Naive thymus-derived CD8-positive, alpha-beta T cell (primary cell): ENCODE results near the gene SMIM41. TPM values are rescaled to one million over a fixed set of nuclear protein-coding genes. Genes with fewer than 3 reads are reported as not detected.

Experiments used
- ATAC-seq, 2 donors: fragments of 150-1000 bp; cut with Tn5 transposase in 1 of 2; sonication (Bioruptor Pico), chemical (Tn5 transposase) in 1 of 2; 1 replicate in 1 of 2; 2 replicates in 1 of 2; pipeline ENCODE4 v1.10.0; 2021; ENCODE audit warnings: mild to moderate bottlenecking in 2 of 2, moderate library complexity in 2 of 2
- POLR2A ChIA-PET: fragments of 350-600 bp; sonication (Branson Sonifier 250); formaldehyde crosslinking; loops from one replicate; lab custom pipeline; 2021; ENCODE audit warnings: antibody characterized with exemption; lab: Charles Lee
- DNase-seq, 10 donors: peaks; one replicate each; pipeline versions ENCODE4 v3.0.0 to v3.0.0-alpha.2; 2020 to 2022
- H3K27ac Mint-ChIP-seq, 10 donors: one replicate each; pipeline ENCODE4 v1.8.0; 2020 to 2022; ENCODE audit warnings: mild to moderate bottlenecking in 10 of 10, mixed read lengths in 10 of 10, moderate library complexity in 4 of 10, inconsistent platforms in 1 of 10
- H3K27me3 Mint-ChIP-seq, 5 donors: one replicate each; pipeline ENCODE4 v1.8.0; 2021 to 2022; ENCODE audit warnings: mixed read lengths in 5 of 5
- H3K36me3 Mint-ChIP-seq, 3 donors: one replicate each; pipeline ENCODE4 v1.8.0; 2020 to 2022; ENCODE audit warnings: mixed read lengths in 3 of 3, mild to moderate bottlenecking in 2 of 3, inconsistent platforms in 1 of 3
- H3K4me1 Mint-ChIP-seq, 4 donors: one replicate each; pipeline ENCODE4 v1.8.0; 2021 to 2022; ENCODE audit warnings: mixed read lengths in 4 of 4
- H3K4me3 Mint-ChIP-seq, 10 donors: one replicate each; pipeline ENCODE4 v1.8.0; 2020 to 2022; ENCODE audit warnings: mild to moderate bottlenecking in 10 of 10, mixed read lengths in 10 of 10, moderate library complexity in 6 of 10, inconsistent platforms in 1 of 10
- H3K9me3 Mint-ChIP-seq, 9 donors: one replicate each; pipeline ENCODE4 v1.8.0; 2020 to 2022; ENCODE audit warnings: mixed read lengths in 9 of 9, mild to moderate bottlenecking in 3 of 9, inconsistent platforms in 1 of 9, moderate library complexity in 1 of 9
- polyA plus RNA-seq, 3 donors: library from polyadenylated mRNA; unstranded; fragments of 300-500 nt; fragmentation: Illumina TruSeq; gene quantifications; one replicate each; pipeline ENCODE4 v1.2.3, GENCODE V29; 2021
- total RNA-seq, 8 experiments: library from RNA in 2 of 8; stranded (reverse) in 2 of 8; gene quantifications; one replicate each; pipeline ENCODE4 v1.2.3 and lab custom pipeline; 2021 to 2026

Gene SMIM41
- total and polyA plus RNA-seq, 5 experiments from 2014 or later = not detected

DNA sequence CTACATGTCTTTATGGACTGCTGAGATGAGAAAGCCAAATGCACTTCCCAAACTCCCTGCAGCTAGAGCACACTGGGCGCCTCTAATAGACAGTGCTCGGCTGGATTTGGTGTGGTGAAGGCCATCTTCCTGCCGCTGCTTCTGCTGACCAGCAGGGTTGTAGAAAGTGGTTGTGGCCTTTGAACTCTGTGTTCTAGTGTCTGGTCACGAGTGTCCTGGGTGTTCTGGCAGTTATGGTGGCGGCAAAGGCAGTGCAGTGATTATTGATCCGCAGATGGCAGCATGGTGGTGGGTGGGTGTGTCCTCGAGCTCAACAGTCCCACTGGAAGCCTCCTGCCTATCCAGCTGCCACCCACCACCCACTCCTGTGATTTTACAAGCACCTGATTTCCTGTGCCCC is 43.4 kb downstream of the SMIM41 start:
- no peak for ATAC-seq
- H3K36me3 Mint-ChIP-seq = no peaks in the 10 kb centered on the region
- H3K27me3 Mint-ChIP-seq = peaks cover 11 to 62% (median 33%) of the 10 kb centered on the region in 5 donors
- no peak for DNase-seq
- peaks cover 0 to 32% (median 15%) of the 10 kb centered on the region in 4 donors for H3K4me1 Mint-ChIP-seq
- POLR2A ChIA-PET = no interaction called here
- no peak overlapping the region for H3K4me3 Mint-ChIP-seq
- H3K9me3 Mint-ChIP-seq = peaks cover 0 to under 1% (median 0%) of the 10 kb centered on the region in 9 donors
- no peak overlapping the region for H3K27ac Mint-ChIP-seq

DNA sequence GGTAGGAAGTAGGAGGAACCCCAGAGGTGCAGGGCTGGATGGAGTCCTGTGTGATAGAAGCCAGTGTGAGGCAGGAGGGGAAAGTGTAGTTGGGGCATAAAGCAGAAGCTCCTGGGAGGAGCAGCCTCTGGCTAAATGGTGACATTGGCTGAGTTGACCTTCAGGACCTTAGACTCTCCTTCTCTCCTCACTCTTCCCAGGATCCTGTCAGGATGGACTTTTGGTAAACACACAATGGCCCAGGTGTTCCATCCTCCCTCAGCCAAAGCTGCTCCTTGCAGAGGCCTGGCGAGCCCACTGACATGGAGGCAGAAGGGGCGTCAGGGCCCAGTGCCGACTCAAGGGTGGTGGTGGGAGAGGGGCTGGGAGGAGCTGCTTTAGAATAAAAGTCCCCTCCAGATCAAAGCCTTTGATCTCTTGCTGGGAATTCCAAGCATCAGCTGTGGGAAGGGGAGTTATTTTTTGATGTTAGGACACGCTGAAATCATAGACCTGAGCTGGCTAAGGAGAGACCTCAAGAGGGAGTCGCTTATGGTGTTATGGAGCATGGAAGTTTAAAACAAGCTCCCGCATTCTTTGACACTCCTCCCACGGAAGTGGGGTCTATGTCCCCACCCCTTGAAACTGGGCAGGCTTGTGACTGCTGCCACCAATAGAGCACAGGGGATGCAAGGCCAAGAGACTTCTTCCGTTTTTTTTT is 44.1 kb downstream of the SMIM41 start:
- peaks cover 0 to 2% (median 0%) of the 10 kb centered on the region in 9 donors for H3K9me3 Mint-ChIP-seq
- peaks cover 11 to 62% (median 36%) of the 10 kb centered on the region in 5 donors for H3K27me3 Mint-ChIP-seq
- POLR2A ChIA-PET = no interaction called here
- H3K4me1 Mint-ChIP-seq = peaks cover 0 to 25% (median 15%) of the 10 kb centered on the region in 4 donors
- H3K36me3 Mint-ChIP-seq = no peaks in the 10 kb centered on the region
- no peak overlapping the region for H3K4me3 Mint-ChIP-seq
- no peak overlapping the region for H3K27ac Mint-ChIP-seq
- no peak for ATAC-seq
- no peak for DNase-seq

DNA sequence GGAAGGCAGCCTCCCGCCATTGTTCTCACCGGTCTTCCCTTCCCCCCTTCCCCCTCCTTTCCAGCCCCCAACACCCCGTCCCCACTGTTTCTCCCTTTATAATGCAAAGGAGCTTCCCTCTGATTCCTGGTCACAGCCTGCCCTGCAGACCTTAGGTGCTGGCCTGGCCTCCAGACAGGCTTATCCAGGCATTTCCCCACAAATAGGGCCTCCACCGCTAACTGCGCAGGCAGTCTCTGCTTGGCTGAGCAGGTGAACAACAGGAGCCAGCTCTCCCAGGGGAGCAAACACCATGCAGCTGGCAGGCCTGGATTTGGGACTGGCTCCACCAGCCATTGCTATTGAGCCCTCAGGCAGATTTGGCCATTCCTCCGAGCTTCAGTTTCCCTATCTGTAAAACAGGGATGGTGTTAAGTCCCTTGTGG is 46.0 kb downstream of the SMIM41 start:
- POLR2A ChIA-PET = no interaction called here
- peaks cover 0 to 10% (median 8%) of the 10 kb centered on the region in 4 donors for H3K4me1 Mint-ChIP-seq
- no peak overlapping the region for H3K27ac Mint-ChIP-seq
- H3K4me3 Mint-ChIP-seq = no peak overlapping the region
- H3K9me3 Mint-ChIP-seq = peaks cover 0 to 2% (median 0%) of the 10 kb centered on the region in 9 donors
- no peaks in the 10 kb centered on the region for H3K36me3 Mint-ChIP-seq
- DNase-seq = no peak
- no peak for ATAC-seq
- H3K27me3 Mint-ChIP-seq = peaks cover 11 to 51% (median 36%) of the 10 kb centered on the region in 5 donors

DNA sequence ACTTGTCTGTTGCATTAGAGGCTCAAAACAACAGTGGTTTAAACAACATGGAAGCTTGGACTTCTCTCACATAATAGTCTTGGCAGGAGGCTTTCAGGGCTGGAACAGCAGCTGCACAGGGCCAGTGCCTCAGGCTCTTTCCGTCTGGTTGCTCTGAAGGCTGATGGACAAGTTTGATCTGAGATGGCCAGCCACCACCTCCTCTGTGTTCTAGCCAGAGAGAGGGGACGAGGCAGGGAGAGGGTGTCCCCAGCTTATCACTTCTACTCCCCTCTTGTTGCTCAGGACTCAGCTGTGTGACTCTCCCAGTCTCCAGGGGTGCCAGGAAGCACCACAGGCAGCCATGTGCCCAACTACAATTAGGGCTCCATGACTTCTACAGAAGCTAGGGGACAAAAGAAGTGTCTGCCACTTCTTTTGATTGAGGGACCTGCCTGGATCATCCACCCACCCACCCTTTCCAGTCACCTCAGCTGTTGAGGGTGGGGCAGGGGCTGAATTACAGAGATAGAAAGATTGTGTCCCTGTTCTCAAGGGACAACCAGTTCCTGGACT is 46.6 kb downstream of the SMIM41 start:
- POLR2A ChIA-PET = no interaction called here
- DNase-seq = no peak
- ATAC-seq = no peak

DNA sequence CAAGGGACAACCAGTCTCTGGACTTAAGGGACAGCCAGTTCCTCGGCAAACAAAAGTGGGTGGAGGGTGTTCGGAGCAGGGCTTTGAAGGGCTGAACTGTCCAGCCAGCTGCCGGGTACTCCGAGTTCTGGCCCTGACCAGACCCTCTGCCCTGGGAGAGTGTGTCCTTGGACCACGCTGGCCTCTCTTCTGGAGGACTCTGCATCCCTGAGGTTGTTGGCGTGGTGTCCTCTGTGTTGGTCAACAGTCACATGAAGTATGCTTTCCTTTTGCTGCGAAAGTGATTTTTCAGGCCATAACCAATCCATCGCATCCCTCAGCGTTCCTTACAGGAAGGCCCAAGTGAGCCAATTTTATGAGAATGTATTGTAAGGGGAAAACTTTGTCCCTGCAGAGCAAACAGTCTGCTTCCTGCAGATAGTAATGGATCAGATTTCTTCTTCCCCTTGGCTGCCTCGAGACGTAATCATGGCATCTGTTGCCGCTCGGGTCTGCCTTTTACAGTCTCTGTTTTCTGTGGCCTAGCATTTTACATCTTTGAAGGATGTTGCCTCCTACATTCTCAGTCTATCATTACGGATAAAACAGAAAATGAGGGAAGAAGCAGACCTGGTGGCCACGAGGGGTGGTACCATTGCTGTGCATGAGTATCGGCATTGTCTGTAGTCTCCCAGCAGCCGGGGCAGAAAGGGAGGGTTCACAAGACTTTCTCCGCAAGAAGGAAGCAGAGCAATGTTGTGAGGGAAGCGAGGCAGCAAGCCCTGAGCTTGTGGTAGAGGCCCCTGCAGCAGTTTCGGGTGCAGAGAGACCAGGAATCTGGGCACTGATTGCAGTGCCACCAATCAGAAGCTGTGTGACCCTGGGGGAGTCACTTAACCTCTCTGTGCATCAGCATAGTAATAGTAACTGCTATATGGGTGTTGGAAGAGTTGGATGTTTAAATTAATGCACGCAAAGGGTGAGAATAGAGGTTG is 47.4 kb downstream of the SMIM41 start:
- Mint-ChIP-seq H3K4me3 (no peak overlapping the region), H3K36me3 (no peaks in the 10 kb centered on the region), H3K27ac (peak overlapping the region in 1 of 10 donors; percentile 19), H3K27me3 (peaks cover 6 to 39% (median 36%) of the 10 kb centered on the region in 5 donors), H3K4me1 (peaks cover 0 to 4% (median 3%) of the 10 kb centered on the region in 4 donors), H3K9me3 (peaks cover 0 to 2% (median 0%) of the 10 kb centered on the region in 9 donors)
- POLR2A ChIA-PET = no interaction called here
- DNase-seq = no peak
- no peak for ATAC-seq

More for the DNA sequence above, 46.6 kb downstream of the SMIM41 start:
- Mint-ChIP-seq H3K4me1 (peaks cover 0 to 8% (median 6%) of the 10 kb centered on the region in 4 donors), H3K4me3 (no peak overlapping the region), H3K9me3 (peaks cover 0 to 2% (median 0%) of the 10 kb centered on the region in 9 donors), H3K27ac (peak overlapping the region in 1 of 10 donors; percentile 19), H3K36me3 (no peaks in the 10 kb centered on the region), H3K27me3 (peaks cover 10 to 46% (median 36%) of the 10 kb centered on the region in 5 donors)

DNA sequence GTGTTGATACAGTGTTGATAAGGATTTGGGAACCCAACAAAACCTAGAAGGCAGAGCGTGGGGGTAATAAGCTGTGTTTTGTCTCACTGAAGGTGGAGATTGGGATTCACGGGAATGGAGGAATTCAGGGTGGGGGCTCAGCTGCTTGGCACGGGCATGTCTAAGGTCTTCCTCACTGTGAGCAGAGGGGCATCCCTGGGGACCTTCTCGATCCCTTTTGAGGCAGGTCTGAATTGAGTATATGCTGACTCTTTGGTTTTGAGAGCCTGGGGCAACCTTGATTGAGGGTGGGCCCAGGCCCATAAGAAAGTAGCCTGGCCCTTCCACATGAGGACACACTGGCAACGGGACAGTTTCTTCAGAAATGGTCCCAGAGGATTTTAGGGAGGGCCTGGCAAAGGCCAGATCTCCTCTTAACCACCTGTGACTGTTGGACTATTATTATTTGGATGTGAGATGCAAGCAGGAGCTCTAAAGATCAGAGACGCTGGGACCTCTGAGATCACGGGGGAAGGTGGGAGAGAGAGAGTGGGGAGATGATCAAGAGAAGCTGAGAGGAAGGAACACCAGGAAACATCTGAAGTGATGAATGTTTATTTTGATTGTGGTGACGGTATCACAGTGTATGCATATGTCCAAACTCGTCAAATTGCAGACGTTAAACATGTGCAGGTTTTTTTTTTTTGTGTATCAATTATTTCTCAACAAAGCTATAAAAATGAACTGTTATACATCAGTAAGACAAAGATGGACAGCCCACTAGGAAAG is 48.4 kb downstream of the SMIM41 start:
- DNase-seq = no peak

DNA sequence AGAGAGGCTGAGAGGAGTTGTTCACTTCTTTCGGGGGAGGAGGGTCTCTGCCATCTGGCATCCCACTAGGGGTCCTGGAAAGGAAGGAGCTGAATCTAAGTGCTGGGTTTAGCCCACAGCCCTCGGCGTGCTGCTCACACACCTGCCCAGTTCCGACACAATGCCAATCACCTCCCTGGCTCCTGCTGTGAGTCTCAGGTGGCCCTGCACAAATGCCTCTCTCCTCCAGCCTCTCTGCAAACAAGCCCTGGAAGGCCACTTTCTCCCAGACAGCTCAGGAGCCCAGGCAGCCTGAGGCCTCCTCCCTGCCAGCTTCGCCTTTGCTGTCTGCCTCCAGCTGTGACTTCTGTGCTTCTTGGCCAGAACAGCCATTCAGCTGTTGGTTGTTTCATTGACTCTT is 51.2 kb downstream of the SMIM41 start:
- H3K27ac Mint-ChIP-seq = no peak overlapping the region
- H3K4me3 Mint-ChIP-seq = no peak overlapping the region
- peaks cover 3 to 23% (median 13%) of the 10 kb centered on the region in 5 donors for H3K27me3 Mint-ChIP-seq
- ATAC-seq (no peak), DNase-seq (no peak)
- POLR2A ChIA-PET = no interaction called here
- H3K36me3 Mint-ChIP-seq = no peaks in the 10 kb centered on the region
- peaks cover 0 to 4% (median 1%) of the 10 kb centered on the region in 4 donors for H3K4me1 Mint-ChIP-seq
- H3K9me3 Mint-ChIP-seq = peaks cover 0 to 2% (median 0%) of the 10 kb centered on the region in 9 donors

More for the DNA sequence above, 48.4 kb downstream of the SMIM41 start:
- no peak for ATAC-seq
- POLR2A ChIA-PET = interaction anchor here (0.9 kb wide), 1 partner anchor 135 kb away, joined by 3 read pairs; no protein-coding TSS in a partner anchor
- Mint-ChIP-seq H3K4me1 (peaks cover 0 to 4% (median 1%) of the 10 kb centered on the region in 4 donors), H3K27ac (no peak overlapping the region), H3K4me3 (no peak overlapping the region), H3K27me3 (peaks cover 4 to 31% (median 27%) of the 10 kb centered on the region in 5 donors), H3K36me3 (no peaks in the 10 kb centered on the region), H3K9me3 (peaks cover 0 to 2% (median 0%) of the 10 kb centered on the region in 9 donors)

DNA sequence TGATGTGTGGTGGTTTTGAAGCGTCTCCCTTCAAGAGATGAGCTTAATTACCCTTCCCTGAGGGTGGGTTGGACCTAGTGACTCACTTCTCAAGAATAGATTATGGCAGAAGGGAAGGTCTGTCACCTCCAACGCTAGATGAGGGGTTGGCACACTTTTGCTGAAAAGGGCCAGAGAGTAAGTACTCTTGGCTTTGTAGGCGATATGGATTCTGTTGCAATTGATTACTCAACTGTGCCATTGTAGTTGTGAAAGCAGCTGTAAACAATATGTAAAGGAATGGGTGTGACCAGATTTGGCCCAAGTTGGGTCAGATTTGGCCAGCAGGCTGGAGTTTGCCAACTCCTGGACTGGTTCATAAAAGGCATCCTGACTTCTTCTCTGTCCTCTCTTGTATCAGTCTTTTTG is 53.3 kb downstream of the SMIM41 start:
- POLR2A ChIA-PET = no interaction called here
- no peak for ATAC-seq

DNA sequence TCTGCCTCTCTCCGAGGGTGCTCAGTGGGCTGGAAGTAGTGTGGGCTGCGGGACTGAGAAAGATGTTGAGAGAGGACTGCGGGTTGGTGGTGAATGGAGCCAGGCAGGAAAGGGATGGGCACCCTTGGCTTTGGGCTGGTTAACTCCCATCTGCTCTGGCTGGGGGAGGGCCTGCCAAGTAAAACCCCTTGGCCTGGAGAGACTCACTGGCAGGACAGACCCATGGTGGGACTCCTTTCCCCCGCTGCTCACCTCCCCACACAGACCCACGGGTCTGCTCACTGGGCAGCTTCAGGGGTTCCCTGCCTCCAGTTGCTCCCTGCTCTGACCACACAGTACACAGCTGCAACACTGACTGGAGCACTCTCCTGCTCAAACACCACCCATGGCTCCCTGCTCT is 58.2 kb downstream of the SMIM41 start:
- peaks cover 4 to 13% (median 8%) of the 10 kb centered on the region in 5 donors for H3K27me3 Mint-ChIP-seq
- no peak overlapping the region for H3K4me3 Mint-ChIP-seq
- peaks cover 0 to 2% (median 0%) of the 10 kb centered on the region in 4 donors for H3K4me1 Mint-ChIP-seq
- no peaks in the 10 kb centered on the region for H3K9me3 Mint-ChIP-seq
- H3K36me3 Mint-ChIP-seq = no peaks in the 10 kb centered on the region
- no peak for DNase-seq
- POLR2A ChIA-PET = no interaction called here
- no peak overlapping the region for H3K27ac Mint-ChIP-seq
- ATAC-seq = no peak

More for the DNA sequence above, 53.3 kb downstream of the SMIM41 start:
- Mint-ChIP-seq H3K27me3 (peaks cover 0 to 11% (median 4%) of the 10 kb centered on the region in 5 donors), H3K36me3 (no peaks in the 10 kb centered on the region), H3K9me3 (peaks cover 0 to 2% (median 0%) of the 10 kb centered on the region in 9 donors), H3K27ac (no peak overlapping the region), H3K4me1 (peaks cover 0 to 2% (median 0%) of the 10 kb centered on the region in 4 donors), H3K4me3 (no peak overlapping the region)
- DNase-seq = no peak

DNA sequence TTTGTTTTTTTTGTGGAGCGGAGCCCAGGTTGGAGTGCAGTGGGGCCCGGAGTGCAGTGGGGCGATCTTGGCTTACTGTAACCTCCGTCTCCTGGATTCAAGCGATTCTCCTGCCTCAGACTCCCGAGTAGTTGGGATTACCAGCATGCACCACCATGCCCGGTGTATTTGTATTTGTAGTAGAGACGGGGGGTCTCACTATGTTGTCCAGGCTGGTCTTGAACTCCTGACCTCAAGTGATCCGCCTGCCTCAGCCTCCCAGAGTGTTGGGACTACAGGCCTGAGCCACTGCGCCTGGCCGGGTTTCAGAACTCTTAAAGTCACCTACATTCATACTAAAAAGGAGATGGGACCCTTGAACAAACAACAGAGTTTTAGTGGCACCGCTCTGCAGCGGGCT is 59.6 kb downstream of the SMIM41 start:
- H3K4me3 Mint-ChIP-seq = no peak overlapping the region

DNA sequence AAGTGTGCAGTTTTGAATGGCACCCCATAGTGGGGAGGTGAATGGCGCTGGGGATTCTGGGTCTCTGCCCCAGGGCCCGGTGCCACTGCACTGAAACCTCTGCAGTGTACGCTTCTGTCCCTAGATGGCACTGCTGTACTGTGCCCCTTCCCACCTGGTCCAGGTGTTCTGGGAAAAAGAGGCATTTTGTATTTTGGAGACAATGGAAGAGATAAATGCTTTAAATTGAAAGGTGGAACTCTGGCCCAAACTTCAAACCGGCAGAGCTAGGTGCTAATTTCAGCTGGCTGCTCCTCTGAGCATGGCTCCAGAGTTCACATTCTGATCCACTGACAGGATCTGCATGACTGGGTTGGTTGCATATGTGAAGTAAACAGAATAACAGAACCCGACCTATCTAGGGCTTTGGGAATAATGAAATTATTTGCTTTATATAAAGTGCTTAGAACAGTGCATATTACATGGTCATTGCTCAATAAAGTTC is 60.1 kb downstream of the SMIM41 start:
- H3K36me3 Mint-ChIP-seq = no peaks in the 10 kb centered on the region
- peak; percentile 80 to 92 for ATAC-seq
- H3K27ac Mint-ChIP-seq = peak overlapping the region in 1 of 10 donors; percentile 8
- no peaks in the 10 kb centered on the region for H3K9me3 Mint-ChIP-seq
- peaks cover 4 to 13% (median 8%) of the 10 kb centered on the region in 5 donors for H3K27me3 Mint-ChIP-seq
- DNase-seq = peak in 3 of 10 donors; percentile 20 to 38 (median 31)
- H3K4me1 Mint-ChIP-seq = peaks cover 0 to 2% (median 0%) of the 10 kb centered on the region in 4 donors
- POLR2A ChIA-PET = no interaction called here
- no peak overlapping the region for H3K4me3 Mint-ChIP-seq

More for the DNA sequence above, 59.6 kb downstream of the SMIM41 start:
- Mint-ChIP-seq H3K9me3 (no peaks in the 10 kb centered on the region), H3K36me3 (no peaks in the 10 kb centered on the region), H3K27ac (peak overlapping the region in 1 of 10 donors; percentile 41), H3K4me1 (peaks cover 0 to 2% (median 0%) of the 10 kb centered on the region in 4 donors), H3K27me3 (peaks cover 4 to 13% (median 8%) of the 10 kb centered on the region in 5 donors)
- no peak for DNase-seq
- no peak for ATAC-seq
- POLR2A ChIA-PET = no interaction called here
